HG02798 (cell line): Measurements from ENCODE around the gene ETAA1.

ENCODE experiments used
- ATAC-seq: cut with Tn5 transposase; IDR thresholded peaks from one replicate; pipeline ENCODE4 v1.9.1; 2021; ENCODE audit warnings: mild to moderate bottlenecking; ENCODE audit not compliant: unreplicated experiment, poor library complexity

Gene ETAA1

DNA sequence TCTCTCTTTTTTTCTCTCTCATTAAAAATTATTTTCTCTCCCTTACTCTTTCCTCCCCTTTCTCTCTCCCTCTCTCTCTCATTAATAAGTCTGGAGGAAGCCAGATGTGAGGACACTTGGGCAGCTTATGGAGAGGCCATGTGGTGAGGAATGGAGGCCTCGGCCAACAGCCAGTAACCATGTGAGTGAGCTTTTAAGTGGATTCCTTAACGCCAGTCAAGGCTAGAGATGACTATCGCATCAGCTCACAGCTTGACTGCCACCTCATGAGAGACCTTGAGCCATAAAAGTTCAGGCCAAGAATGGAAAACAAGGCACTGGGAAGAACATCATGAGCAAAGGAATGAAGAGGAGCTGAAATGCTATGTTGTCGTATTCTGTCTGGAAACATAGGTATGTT lies 39.1 kb downstream of the ETAA1 start:
- no peak for ATAC-seq

GRCh38 chr2:67437114-67437513 lies 40.0 kb downstream of the ETAA1 start:
- ATAC-seq = no peak

DNA sequence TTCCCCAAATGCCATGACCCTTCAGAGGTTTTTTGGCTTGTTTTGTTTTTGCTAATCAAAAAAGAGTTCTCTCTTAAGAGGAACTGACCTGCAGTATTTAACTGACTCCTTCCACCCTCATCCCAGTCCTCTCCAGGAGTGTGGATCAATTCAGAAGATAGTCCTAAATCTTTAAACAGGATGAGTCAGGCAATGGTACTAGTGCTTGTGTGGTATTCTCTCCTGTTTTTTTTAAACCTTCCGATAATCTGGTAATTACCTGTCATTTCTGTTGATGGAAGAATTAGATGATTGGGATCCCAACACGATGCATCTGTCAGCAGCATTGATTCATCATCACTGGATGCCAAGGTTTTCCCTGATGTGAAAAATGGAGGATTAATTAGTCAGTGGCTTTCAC lies 41.2 kb downstream of the ETAA1 start:
- ATAC-seq = no peak

DNA sequence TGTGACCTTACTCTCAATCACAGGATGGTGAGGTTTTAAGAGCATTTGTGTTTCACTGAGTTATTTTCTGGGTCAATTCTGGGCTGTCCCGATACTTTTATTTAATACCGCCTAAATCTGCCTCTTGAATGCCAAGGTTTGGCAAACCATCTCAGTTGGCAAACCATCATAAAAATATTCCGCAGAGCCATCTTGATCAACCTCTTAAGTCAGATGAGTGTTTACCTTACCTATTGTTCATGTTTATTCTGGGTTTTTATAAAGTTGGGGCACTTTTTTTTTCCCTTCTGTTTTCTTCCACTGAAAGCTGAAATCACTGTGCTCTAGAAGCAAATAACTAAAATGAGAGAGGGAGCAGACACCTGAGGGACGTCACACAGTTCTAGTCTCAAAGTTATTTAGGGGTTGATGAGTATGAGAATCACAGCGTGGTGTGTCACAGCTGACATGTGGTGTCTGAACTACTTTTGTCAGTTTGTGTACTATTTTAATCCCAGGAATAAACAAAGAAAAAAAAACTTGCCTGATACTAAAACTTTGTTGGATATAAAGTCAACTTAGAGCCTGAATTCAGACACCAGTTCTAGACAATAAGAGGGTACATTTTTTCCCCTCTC lies 48.6 kb downstream of the ETAA1 start:
- ATAC-seq = no peak

GRCh38 chr2:67446491-67446911 lies 49.4 kb downstream of the ETAA1 start:
- no peak for ATAC-seq

DNA sequence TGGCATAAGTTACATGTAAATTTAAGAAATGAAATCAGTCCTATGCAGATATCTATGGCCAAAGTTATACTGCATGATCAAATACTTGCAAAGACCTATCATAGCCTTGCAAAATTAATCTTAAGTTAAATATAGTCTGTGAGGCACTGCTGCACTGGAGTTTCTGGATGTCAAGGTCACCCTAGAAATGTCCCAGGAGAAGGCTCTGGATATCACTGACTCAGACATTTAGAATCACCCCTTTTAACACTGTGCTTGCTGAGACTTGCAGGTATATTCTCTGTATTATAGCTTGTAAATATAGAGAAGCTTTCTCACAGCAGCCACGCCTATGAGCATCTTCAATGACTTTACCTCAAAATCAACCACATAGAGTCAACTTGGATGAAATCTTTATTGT lies 51.5 kb downstream of the ETAA1 start:
- no peak for ATAC-seq

GRCh38 chr2:67451086-67451832 lies 54.1 kb downstream of the ETAA1 start:
- ATAC-seq = no peak

DNA sequence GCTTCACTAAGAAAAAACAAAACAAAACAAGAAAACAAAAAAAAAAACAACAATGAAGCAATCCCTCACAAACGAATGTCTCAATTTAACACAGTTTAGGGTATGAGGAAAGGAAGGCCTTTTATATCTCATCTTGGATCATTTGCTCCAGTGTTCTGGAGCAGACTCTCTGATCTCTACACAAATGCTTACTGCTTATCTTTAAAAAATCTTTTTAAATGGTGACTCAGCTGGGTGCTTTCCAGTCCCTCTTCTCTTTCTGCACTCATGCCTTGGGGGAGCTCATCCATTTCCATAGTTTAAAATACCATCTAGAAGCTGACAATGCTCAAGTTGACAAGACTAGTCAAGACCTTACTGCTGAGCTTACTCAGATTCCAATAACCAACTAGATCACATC lies 56.2 kb downstream of the ETAA1 start:
- ATAC-seq = no peak

DNA sequence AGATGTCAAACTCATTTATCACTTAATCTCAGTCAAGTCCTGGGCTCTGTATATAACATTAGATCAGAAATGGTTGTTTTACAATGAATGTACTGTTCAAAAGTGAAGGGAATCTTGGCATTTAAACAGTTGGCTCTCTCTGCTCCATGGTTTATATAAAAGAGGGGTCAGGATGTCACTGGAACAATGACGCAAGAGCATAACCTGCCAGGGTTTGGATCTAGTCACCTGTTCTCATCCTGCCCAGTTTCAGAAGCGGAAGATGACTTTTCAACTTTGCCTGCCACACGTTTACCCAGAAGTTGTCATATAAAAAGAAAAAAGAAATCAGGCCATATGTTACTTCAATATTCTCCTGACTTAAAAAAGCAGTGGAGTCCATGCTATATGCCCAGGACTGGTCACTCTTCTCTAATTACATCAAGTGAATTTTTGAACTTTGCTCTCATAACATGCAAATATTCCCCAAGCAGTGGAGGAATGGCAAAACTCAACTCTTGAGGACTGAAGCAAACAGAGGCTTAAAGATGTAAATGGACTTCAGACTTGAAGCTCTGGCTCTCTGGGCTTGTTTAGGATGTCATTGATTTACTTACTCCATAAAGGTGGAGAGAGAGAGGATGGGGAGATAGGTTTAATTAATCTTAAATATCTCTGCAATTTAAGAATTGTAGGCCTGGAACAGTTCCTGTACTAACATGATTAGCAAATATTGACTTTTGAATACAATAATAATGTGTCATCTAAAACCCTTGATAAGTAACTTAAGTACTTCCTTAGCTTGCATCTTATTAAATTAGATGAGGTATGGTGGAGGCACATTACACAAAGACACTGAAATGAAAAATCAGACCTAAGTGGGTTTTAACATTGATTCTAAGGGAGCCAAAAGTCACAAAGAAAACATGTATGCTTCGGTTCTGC lies 58.3 kb downstream of the ETAA1 start:
- no peak for ATAC-seq

GRCh38 chr2:67456428-67456827 lies 59.3 kb downstream of the ETAA1 start:
- no peak for ATAC-seq

DNA sequence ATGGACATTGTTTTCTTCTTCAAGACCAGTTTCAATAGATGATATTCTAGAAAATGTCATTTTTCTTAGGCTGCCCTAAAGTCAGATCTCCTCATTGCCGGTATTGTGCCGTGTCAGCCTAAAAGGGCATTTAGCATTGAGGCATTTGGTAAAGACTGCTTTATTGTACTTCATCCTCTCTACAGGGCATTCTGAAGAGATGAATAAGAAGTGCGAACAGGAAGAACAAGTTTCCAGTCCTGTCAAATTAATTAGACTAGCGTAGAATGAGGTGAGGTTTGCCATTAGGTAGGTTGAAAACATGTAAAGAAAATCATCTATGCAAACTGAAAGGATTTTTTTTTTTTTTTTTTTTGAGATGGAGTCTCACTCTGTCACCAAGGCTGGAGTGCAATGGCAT lies 60.6 kb downstream of the ETAA1 start:
- ATAC-seq = no peak

- ATAC-seq = no peak
Observed at GRCh38 chr2:67459761-67460160, 62.6 kb downstream of the ETAA1 start.
